Gastrocnemius medialis (tissue), 4 donors: Measurements from ENCODE around the gene LCK.

Experiments used
- POLR2A ChIP-seq, 2 donors: fragments of 450-650 bp; IDR thresholded peaks; one replicate each; pipeline ENCODE4 v1.6.1; 2017; ENCODE audit warnings: antibody characterized with exemption in 2 of 2, mild to moderate bottlenecking in 2 of 2, moderate library complexity in 2 of 2
- TF ChIP-seq, protein P1 (sequence below), 5 experiments: fragments of 450-650 bp in 3 of 5; fragments of 200-600 bp in 2 of 5; sonication (generic) in 2 of 5; IDR thresholded peaks in 4 of 5; conservative IDR thresholded peaks in 1 of 5; 1 replicate in 4 of 5; 2 replicates in 1 of 5; pipeline ENCODE4 v1.5.1; 2016 to 2019; ENCODE audit warnings: antibody characterized with exemption in 5 of 5, mild to moderate bottlenecking in 3 of 5, moderate library complexity in 3 of 5

DNA sequence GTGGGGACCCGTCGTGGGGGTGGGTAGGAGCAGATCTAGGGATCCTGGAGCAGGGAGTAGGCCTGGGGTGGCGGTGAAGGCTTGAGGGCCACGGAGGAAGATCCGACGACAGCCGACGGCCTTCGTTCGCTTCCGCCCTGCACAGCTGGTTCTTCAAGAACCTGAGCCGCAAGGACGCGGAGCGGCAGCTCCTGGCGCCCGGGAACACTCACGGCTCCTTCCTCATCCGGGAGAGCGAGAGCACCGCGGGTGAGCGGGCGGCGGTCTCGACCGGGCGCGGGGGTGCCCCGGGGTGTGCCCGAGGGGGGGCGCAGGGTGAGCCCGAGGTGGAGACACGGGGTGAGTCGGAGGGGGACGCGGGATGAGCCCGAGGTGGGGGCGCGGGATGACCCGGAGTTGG, 24.4 kb downstream of the LCK start:
- TF ChIP-seq, protein P1, sequence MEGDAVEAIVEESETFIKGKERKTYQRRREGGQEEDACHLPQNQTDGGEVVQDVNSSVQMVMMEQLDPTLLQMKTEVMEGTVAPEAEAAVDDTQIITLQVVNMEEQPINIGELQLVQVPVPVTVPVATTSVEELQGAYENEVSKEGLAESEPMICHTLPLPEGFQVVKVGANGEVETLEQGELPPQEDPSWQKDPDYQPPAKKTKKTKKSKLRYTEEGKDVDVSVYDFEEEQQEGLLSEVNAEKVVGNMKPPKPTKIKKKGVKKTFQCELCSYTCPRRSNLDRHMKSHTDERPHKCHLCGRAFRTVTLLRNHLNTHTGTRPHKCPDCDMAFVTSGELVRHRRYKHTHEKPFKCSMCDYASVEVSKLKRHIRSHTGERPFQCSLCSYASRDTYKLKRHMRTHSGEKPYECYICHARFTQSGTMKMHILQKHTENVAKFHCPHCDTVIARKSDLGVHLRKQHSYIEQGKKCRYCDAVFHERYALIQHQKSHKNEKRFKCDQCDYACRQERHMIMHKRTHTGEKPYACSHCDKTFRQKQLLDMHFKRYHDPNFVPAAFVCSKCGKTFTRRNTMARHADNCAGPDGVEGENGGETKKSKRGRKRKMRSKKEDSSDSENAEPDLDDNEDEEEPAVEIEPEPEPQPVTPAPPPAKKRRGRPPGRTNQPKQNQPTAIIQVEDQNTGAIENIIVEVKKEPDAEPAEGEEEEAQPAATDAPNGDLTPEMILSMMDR (IDR thresholded peaks at IDR 0.05 in 4 of 5, conservative IDR thresholded peaks at IDR 0.05 in 1 of 5) = no peak
- TF ChIP-seq POLR2A (IDR thresholded peaks at IDR 0.05) = no peak
